SH-SY5Y (cell line): Measurements from ENCODE around the gene MIR17HG.

Experiments
- GATA2 ChIP-seq: IDR thresholded peaks from 2 replicates; pipeline ENCODE4 v1.6.1; 2011; ENCODE audit warnings: mild to moderate bottlenecking, low read depth, low read length
- GATA3 ChIP-seq: IDR thresholded peaks from 2 replicates; pipeline ENCODE4 v1.6.1; 2011; ENCODE audit warnings: low read depth, mild to moderate bottlenecking, low read length, moderate library complexity

- TF ChIP-seq GATA3 (no peak), GATA2 (no peak)
Measured at GRCh38 chr13:91349992-91350911, 2.8 kb downstream of the MIR17HG start.
